PC-9 (cell line): ENCODE data around the gene GUCA1A. TPM values are rescaled to one million over a fixed set of nuclear protein-coding genes. Genes with fewer than 3 reads are reported as not detected.

ENCODE experiments used
- BruUV-seq: library from RNA; stranded (reverse); fragments of 400-500 nt; replicated peaks from 2 replicates; lab custom pipeline; 2021; lab: Mats Ljungman, UMichigan
- CTCF ChIA-PET: fragments of 300-600 bp; sonication (Branson Sonifier 250); formaldehyde crosslinking; loops from one replicate; lab custom pipeline; 2022; ENCODE audit warnings: antibody characterized with exemption; lab: Charles Lee
- POLR2A ChIA-PET: fragments of 300-600 bp; sonication (Branson Sonifier 250); formaldehyde crosslinking; loops from one replicate; lab custom pipeline; 2022; ENCODE audit warnings: antibody characterized with exemption; ENCODE audit not compliant: unreplicated experiment; lab: Charles Lee
- DNase-seq, 2 experiments: peaks; one replicate each; pipeline versions ENCODE4 v3.0.0 to v3.0.0-alpha.2; 2015 to 2022; ENCODE audit warnings: mixed read lengths in 1 of 2
- H2AFZ ChIP-seq: fragments of 200-600 bp; sonication (generic); 2 replicates; pipeline ENCODE4 v1.8.1; 2017; ENCODE audit warnings: antibody characterized with exemption
- H3F3A ChIP-seq: fragments of 200-600 bp; sonication (generic); 2 replicates; pipeline ENCODE4 v1.8.1; 2017; ENCODE audit warnings: antibody characterized with exemption, mild to moderate bottlenecking, low read depth; ENCODE audit not compliant: insufficient read depth
- H3K27ac ChIP-seq: fragments of 200-600 bp; sonication (generic); 2 replicates; pipeline ENCODE4 v1.6.1; 2016; ENCODE audit warnings: mixed run types
- H3K27me3 ChIP-seq: fragments of 200-600 bp; sonication (generic); 2 replicates; pipeline ENCODE4 v1.6.1; 2016; ENCODE audit warnings: low read depth, mixed run types; ENCODE audit not compliant: insufficient read depth
- H3K36me3 ChIP-seq: fragments of 200-600 bp; sonication (generic); 2 replicates; pipeline ENCODE4 v1.6.1; 2016; ENCODE audit warnings: low read depth, mixed run types
- H3K4me1 ChIP-seq: fragments of 200-600 bp; sonication (generic); replicated peaks from 2 replicates; pipeline ENCODE4 v1.6.1; 2016; ENCODE audit warnings: mixed run types; ENCODE audit not compliant: insufficient read depth
- H3K4me2 ChIP-seq: fragments of 200-600 bp; sonication (generic); 2 replicates; pipeline ENCODE4 v1.6.1; 2017; ENCODE audit warnings: mixed run types
- H3K4me3 ChIP-seq: fragments of 200-600 bp; sonication (generic); 2 replicates; pipeline ENCODE4 v1.6.1; 2016; ENCODE audit warnings: mixed run types
- H3K79me2 ChIP-seq: fragments of 200-600 bp; sonication (generic); 2 replicates; pipeline ENCODE4 v1.6.1; 2017; ENCODE audit warnings: low read depth, mixed run types
- H3K9me2 ChIP-seq: fragments of 200-600 bp; sonication (generic); 2 replicates; pipeline ENCODE4 v1.8.1; 2017; ENCODE audit warnings: mild to moderate bottlenecking; ENCODE audit not compliant: insufficient read depth
- H3K9me3 ChIP-seq: fragments of 200-600 bp; sonication (generic); 2 replicates; pipeline ENCODE4 v1.8.1; 2016; ENCODE audit warnings: low read depth; ENCODE audit not compliant: insufficient read depth
- H4K20me1 ChIP-seq: fragments of 200-600 bp; sonication (generic); 2 replicates; pipeline ENCODE4 v1.8.1; 2017; ENCODE audit not compliant: insufficient read depth
- CTCF ChIP-seq: fragments of 200-600 bp; sonication (generic); conservative IDR thresholded peaks from 2 replicates; pipeline ENCODE4 v1.6.1; 2017; ENCODE audit warnings: mixed run types, antibody characterized with exemption, mild to moderate bottlenecking, moderate library complexity
- EZH2 ChIP-seq: fragments of 200-600 bp; sonication (generic); IDR thresholded peaks from 2 replicates; pipeline ENCODE4 v1.8.0; 2017; ENCODE audit warnings: antibody characterized with exemption, low read depth
- intact Hi-C: fragments of 100-400 bp; cut with micrococcal nuclease; formaldehyde crosslinking; loops from one replicate; pipeline ENCODE4 v1.10.0; 2022; ENCODE audit not compliant: unreplicated experiment
- total RNA-seq: library from RNA; stranded (reverse); gene quantifications from 2 replicates; pipeline ENCODE4 v1.2.3, GENCODE V29; 2021

The GUCA1A gene
- total RNA-seq, 1 experiment from 2014 or later: not detected

GRCh38 chr6:42194056-42194455, 20.9 kb downstream of the GUCA1A start:
- BruUV-seq: no TSS peak
- H3K9me3 ChIP-seq: no peaks in the 10 kb centered on the region
- no peaks in the 10 kb centered on the region for H4K20me1 ChIP-seq
- H2AFZ ChIP-seq: no peak overlapping the region
- H3K4me2 ChIP-seq: no peak overlapping the region
- no peak overlapping the region for H3K4me3 ChIP-seq
- no peaks in the 10 kb centered on the region for H3K79me2 ChIP-seq
- ChIA-PET POLR2A (interaction anchor here (0.6 to 0.7 kb wide), 5 partner anchors 24 to 407 kb away, joined by 3 to 6 read pairs (median 3); no protein-coding TSS in a partner anchor), CTCF (no interaction called here)
- no peaks in the 10 kb centered on the region for H3K27me3 ChIP-seq
- intact Hi-C loops: no loop called here
- no peaks in the 10 kb centered on the region for H3K9me2 ChIP-seq
- H3K4me1 ChIP-seq: peaks cover 13% of the 10 kb centered on the region; the same call in 1 of the 2 replicates
- TF ChIP-seq EZH2: no peak
- no peak for TF ChIP-seq CTCF
- no peak for DNase-seq
- no peaks in the 10 kb centered on the region for H3K36me3 ChIP-seq
- no peak overlapping the region for H3K27ac ChIP-seq
- no peaks in the 10 kb centered on the region; the same call in 1 of the 2 replicates for H3F3A ChIP-seq

- TF ChIP-seq EZH2: no peak
- TF ChIP-seq CTCF: no peak
- Histone ChIP-seq H3K4me2 (no peak overlapping the region), H3K79me2 (no peaks in the 10 kb centered on the region), H3K27ac (no peak overlapping the region), H3K9me2 (no peaks in the 10 kb centered on the region), H3K9me3 (no peaks in the 10 kb centered on the region), H4K20me1 (no peaks in the 10 kb centered on the region), H2AFZ (no peak overlapping the region), H3K36me3 (no peaks in the 10 kb centered on the region), H3K4me1 (peaks cover 19% of the 10 kb centered on the region), H3F3A (peaks cover under 1% of the 10 kb centered on the region; the same call in 1 of the 2 replicates), H3K4me3 (no peak overlapping the region), H3K27me3 (no peaks in the 10 kb centered on the region)
- ChIA-PET CTCF (interaction anchor here (0.6 kb wide), 1 partner anchor 838 kb away, joined by 3 read pairs; no protein-coding TSS in a partner anchor), POLR2A (no interaction called here)
- DNase-seq: no peak
- intact Hi-C loops: no loop called here
- BruUV-seq: no TSS peak
Measured at GRCh38 chr6:42195415-42195814, 22.3 kb downstream of the GUCA1A start.

GRCh38 chr6:42197555-42198362, 24.6 kb downstream of the GUCA1A start:
- no peak for TF ChIP-seq CTCF
- no peak for TF ChIP-seq EZH2
- intact Hi-C loops: no loop called here
- H3K27ac ChIP-seq: no peak overlapping the region
- POLR2A ChIA-PET: no interaction called here
- DNase-seq: no peak
- H3K9me2 ChIP-seq: no peaks in the 10 kb centered on the region
- H4K20me1 ChIP-seq: no peaks in the 10 kb centered on the region
- BruUV-seq: no TSS peak
- CTCF ChIA-PET: no interaction called here
- no peak overlapping the region for H3K4me2 ChIP-seq
- H3K79me2 ChIP-seq: no peaks in the 10 kb centered on the region
- no peaks in the 10 kb centered on the region for H3K9me3 ChIP-seq
- no peaks in the 10 kb centered on the region for H3K27me3 ChIP-seq
- peaks cover 12% of the 10 kb centered on the region; the same call in 1 of the 2 replicates for H3F3A ChIP-seq
- peaks cover 15% of the 10 kb centered on the region for H3K4me1 ChIP-seq
- H3K4me3 ChIP-seq: no peak overlapping the region
- no peak overlapping the region for H2AFZ ChIP-seq
- H3K36me3 ChIP-seq: no peaks in the 10 kb centered on the region
